HG03469 (cell line): ENCODE data around the gene GATAD2B.
A peak's percentile ranks its signal among the peaks of the same experiment; 100 is the strongest.

Experiments
- ATAC-seq: cut with Tn5 transposase; IDR thresholded peaks from one replicate; pipeline ENCODE4 v1.9.1; 2021; ENCODE audit warnings: mild to moderate bottlenecking, moderate library complexity, moderate number of reproducible peaks; ENCODE audit not compliant: unreplicated experiment

The GATAD2B gene

GRCh38 chr1:153953859-153954365, 31.1 kb upstream of the GATAD2B start:
- no peak for ATAC-seq

GRCh38 chr1:153951801-153952200, 29.0 kb upstream of the GATAD2B start:
- ATAC-seq = no peak

- ATAC-seq = no peak
Observed at GRCh38 chr1:153951183-153951582, 28.4 kb upstream of the GATAD2B start.

GRCh38 chr1:153946622-153947241, 24.0 kb upstream of the GATAD2B start, which contains the start of gene DENND4B:
Gene DENND4B (minus strand): TSS chr1:153946718. CDS start chr1:153944374, 2,344 bp downstream.
- ATAC-seq = peak; percentile 36

- ATAC-seq = peak; percentile 41
Observed at GRCh38 chr1:153945795-153946621, 23.2 kb upstream of the GATAD2B start.

GRCh38 chr1:153945131-153945794, 22.5 kb upstream of the GATAD2B start:
- no peak for ATAC-seq

- no peak for ATAC-seq
Observed at GRCh38 chr1:153944827-153945117, 22.0 kb upstream of the GATAD2B start.

GRCh38 chr1:153944005-153944826, 21.4 kb upstream of the GATAD2B start:
- no peak for ATAC-seq

GRCh38 chr1:153942766-153943549, 20.2 kb upstream of the GATAD2B start:
- ATAC-seq = no peak

GRCh38 chr1:153941826-153942725, 19.3 kb upstream of the GATAD2B start:
- no peak for ATAC-seq

GRCh38 chr1:153940756-153941155, 18.0 kb upstream of the GATAD2B start:
- no peak for ATAC-seq

- ATAC-seq = no peak
Observed at GRCh38 chr1:153939476-153939875, 16.7 kb upstream of the GATAD2B start.

GRCh38 chr1:153938996-153939395, 16.2 kb upstream of the GATAD2B start:
- ATAC-seq = no peak

- no peak for ATAC-seq
Observed at GRCh38 chr1:153937331-153937730, 14.6 kb upstream of the GATAD2B start.

GRCh38 chr1:153936011-153936802, 13.4 kb upstream of the GATAD2B start:
- no peak for ATAC-seq

GRCh38 chr1:153934746-153935145, 12.0 kb upstream of the GATAD2B start:
- no peak for ATAC-seq

- no peak for ATAC-seq
Observed at GRCh38 chr1:153933955-153934354, 11.2 kb upstream of the GATAD2B start.

- ATAC-seq = no peak
Observed at GRCh38 chr1:153933430-153933829, 10.7 kb upstream of the GATAD2B start.
